Measurements from ENCODE around the gene GPR158.
"Not testable (repeated sequence)": the region's sequence is repeated elsewhere in the genome, so short reads cannot be mapped to it uniquely, and the experiment has no call there.

Gene GPR158, protein sequence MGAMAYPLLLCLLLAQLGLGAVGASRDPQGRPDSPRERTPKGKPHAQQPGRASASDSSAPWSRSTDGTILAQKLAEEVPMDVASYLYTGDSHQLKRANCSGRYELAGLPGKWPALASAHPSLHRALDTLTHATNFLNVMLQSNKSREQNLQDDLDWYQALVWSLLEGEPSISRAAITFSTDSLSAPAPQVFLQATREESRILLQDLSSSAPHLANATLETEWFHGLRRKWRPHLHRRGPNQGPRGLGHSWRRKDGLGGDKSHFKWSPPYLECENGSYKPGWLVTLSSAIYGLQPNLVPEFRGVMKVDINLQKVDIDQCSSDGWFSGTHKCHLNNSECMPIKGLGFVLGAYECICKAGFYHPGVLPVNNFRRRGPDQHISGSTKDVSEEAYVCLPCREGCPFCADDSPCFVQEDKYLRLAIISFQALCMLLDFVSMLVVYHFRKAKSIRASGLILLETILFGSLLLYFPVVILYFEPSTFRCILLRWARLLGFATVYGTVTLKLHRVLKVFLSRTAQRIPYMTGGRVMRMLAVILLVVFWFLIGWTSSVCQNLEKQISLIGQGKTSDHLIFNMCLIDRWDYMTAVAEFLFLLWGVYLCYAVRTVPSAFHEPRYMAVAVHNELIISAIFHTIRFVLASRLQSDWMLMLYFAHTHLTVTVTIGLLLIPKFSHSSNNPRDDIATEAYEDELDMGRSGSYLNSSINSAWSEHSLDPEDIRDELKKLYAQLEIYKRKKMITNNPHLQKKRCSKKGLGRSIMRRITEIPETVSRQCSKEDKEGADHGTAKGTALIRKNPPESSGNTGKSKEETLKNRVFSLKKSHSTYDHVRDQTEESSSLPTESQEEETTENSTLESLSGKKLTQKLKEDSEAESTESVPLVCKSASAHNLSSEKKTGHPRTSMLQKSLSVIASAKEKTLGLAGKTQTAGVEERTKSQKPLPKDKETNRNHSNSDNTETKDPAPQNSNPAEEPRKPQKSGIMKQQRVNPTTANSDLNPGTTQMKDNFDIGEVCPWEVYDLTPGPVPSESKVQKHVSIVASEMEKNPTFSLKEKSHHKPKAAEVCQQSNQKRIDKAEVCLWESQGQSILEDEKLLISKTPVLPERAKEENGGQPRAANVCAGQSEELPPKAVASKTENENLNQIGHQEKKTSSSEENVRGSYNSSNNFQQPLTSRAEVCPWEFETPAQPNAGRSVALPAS (N-terminal part only)

DNA sequence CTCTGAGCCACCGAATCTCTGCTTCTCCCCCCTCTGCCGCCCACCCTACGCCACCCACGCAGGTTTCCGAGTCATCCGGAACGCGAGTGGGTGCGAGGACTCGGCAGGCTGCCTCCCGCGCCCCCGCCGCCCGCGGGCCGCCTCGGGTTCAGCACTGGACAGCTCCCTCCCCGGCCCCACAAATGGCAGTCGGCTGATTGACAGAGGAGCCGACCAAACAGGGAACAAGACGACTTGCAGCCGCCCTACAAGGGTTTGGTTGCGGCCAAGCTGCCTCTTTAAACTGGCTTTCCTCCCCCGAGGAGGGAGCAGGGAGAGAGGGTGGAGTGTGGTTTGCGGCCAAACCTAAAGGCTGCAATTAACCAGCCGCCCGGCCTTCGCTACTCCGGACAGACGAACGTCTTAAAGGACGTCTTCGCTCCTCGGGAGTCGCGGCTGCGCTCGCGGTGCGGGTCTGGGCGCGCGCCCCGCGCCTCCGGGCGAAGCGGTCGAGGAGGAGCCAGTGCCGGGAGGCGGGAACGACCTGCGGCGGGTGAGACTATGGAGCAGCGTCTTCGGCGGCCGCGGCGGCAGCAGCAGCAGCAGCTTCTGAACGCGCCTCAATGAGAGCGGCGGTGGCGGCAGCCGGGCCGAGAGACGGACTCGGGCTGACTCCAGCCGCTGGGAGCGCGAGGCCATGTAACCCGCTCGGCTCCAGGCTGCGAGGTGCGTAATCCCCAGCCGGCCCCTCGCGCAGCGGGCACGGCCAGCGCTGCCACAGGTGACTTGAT is at the start of gene GPR158:
Gene GPR158 (plus strand): TSS at position 541 of the 770 bp plus-strand sequence. CDS start 420 bp downstream, outside the sequence.
- peak; percentile 95 for DNase-seq

GRCh38 chr10:25125201-25125611 is 49.6 kb upstream of the GPR158 start:
- no peak for DNase-seq

DNA sequence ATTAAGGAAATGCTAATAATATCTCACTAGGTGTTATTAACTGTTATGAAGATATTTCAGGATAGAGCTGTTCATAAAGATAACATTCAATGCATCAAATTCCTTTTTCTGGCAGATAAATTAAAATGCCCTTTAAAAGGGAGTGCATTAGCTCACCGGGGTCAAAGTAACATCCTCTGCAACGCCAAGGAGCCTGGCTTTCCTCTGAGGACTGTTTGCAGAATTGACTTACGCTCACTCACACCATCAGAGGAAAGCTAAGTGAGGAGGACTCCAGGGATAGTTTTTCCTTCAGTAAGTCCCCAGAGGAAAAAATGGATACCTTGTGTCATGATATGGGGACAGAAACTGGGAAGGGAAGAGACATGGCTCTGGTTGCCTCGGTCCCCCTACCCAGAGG is 45.2 kb upstream of the GPR158 start:
- no peak for DNase-seq

DNA sequence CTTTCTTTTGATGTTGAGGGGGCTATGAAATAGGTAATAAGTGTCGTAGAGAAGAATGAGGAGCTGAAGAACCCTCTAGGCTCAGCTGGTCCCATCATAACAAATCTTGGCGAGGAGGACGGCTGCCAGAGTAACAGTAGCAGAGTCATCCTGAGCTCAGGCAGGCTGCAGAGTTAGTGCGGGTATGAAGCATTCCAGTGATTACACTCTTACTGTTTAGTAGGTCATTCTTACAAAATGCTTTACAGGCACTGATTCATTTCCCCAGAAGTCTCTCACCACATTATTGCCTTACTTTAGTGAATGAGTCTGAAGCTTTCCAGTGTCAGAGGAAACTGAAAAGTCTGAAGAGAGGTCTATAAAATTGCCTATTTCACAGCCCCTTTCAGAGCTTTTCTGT is 43.9 kb upstream of the GPR158 start:
- DNase-seq = peak; percentile 14

DNA sequence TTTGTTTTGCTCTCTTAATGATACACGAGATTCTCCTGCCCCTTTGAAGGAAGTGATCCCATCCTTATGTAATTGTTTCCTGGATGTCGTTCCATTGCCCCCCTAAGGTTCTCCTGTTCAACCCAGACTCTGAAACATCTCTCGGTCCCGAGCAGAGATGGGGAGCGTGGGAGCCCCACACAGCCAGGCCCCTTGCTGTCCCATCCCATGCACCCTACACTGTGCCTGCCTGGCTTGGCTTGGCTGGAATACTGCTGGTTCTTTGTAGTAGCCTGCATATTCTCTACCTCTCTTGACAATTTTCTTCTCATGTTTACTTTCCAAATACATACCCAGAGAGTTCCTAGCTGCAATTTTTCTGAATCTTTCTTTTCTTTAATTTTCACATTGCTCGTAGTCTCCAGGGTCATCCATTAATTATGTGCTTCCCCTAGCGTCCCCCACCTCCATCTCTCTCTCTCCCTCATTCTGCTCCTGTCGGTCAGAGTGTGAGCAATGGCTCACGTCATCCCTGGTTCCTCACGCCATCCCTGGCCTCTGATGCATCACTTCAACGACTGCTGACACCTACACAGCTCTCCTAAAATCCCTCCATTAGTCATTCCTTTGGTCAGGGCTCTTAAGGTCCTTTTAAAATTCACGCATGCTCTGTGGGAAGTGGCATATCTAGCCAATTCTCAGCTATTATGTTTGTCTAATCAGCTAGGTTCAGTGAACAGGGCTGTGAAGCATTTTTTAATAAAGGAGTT is 32.5 kb upstream of the GPR158 start:
- DNase-seq = no peak

- DNase-seq = no peak
These were observed 17.2 kb upstream of the GPR158 start for GRCh38 chr10:25157650-25158049.

DNA sequence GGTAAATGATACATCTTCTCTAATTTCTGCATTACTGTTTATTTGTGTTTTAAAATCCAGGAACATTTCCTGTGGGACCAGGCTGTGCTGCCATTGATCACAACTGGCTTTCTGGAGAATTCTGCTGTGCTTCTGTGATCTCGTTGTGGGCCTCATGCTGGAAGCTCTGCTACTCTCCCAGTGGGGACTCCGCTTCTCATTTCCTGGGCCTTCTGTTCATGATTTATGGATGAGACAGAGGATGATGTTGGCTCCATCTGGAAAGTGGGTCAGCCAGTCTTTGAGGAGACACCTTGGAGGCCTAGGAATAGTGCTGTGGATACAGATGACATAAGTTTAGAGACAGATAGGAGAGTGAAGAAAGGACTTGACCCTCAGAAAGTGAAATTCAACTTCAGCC is 15.2 kb upstream of the GPR158 start:
- DNase-seq = no peak

DNA sequence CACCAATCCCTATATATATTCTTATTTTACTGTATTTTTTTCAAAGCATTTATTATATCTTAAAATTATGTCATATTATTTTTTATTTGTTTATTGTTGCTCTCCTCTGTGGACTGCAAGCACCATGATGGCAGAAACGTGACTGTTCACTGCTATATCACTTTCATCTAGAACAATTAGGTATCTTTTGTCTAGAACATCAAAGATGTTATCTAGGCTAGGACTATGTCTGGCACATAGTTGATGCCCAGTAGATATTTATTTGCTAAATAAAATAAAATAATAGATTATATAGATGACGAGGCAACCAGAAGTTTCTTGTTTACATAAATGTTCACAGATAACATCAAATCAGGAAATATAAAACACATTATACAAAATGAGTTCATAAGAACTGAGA is 12.4 kb upstream of the GPR158 start:
- no peak for DNase-seq

DNA sequence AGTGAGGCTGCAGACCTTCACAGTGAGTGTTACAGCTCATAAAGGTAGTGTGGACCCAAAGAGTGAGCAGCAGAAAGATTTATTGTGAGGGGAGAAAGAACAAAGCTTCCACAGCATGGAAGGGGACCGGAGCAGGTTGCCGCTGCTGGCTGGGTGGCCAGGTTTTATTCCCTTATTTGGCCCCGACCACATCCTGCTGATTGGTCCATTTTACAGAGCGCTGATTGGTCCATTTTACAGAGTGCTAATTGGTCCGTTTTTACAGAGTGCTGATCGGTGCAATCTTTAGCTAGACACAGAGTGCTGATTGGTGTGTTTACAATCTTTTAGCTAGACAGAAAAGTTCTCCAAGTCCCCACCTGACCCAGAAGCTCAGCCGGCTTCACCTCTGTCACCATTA is 11.3 kb upstream of the GPR158 start:
- DNase-seq = not testable (repeated sequence)

GRCh38 chr10:25169740-25170139 is 5.1 kb upstream of the GPR158 start:
- no peak for DNase-seq

DNA sequence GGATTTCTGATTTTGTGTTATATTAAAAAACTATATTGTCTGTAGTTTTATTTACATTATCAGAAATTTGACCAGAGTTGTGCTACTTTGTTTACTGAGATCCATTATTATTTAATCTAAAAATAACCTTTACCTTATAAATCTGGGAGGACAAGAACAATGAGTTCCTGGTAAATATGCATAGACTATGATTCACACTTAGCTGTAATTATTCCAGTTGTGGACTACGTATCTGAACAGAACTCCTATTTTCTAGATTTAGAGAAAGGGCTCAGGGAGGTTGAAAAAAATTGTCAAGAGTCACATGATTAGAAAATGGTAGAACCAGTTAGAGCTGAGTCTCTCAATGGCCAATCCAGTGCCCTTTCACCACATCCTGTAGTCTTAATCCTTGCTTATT is 4.2 kb upstream of the GPR158 start:
- no peak for DNase-seq

- DNase-seq = no peak
These were observed 973 bp downstream of the GPR158 start for GRCh38 chr10:25175527-25176420.

- DNase-seq = no peak
These were observed 1.7 kb downstream of the GPR158 start for GRCh38 chr10:25176421-25176968.

GRCh38 chr10:25177093-25177753 is 2.4 kb downstream of the GPR158 start:
- DNase-seq = no peak

DNA sequence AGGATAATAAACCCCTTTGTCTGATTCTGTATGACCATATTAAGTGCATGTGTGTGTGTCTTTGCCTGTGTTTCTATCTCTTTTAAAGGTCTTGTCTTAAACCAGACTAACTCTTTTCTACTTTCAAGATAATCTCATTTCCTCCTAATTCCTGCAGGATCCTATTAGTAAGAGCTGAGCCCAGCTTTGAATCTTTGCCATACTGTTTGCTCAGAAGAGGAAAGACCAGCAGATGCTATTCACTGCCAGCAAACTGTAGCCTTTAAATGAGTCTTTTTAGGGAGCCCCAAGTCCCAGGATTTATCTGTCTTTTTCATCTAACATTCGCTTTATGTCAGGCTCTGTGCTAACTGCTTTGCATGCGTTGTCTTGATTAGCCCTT is 2.9 kb downstream of the GPR158 start:
- no peak for DNase-seq

DNA sequence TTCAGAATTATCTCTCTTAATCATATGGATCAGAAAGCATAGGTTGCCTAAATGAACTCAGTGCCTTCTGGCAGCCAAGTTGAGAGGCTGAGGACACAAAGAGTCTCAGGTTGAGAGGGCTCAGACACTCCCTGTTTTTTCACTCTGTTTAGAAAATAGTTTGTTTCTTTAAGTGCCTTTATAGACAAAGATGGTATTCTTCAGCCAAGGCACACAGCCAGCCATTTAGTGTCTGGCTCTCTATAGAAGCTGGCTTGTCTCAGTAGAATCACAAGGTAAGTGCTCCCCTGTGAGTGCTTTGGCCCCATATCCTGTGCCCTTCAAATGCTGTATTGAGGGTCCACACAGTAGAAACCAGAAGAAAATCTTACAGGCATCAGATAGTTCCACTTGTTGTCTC is 3.6 kb downstream of the GPR158 start:
- no peak for DNase-seq

GRCh38 chr10:25180801-25181200 is 6.0 kb downstream of the GPR158 start:
- DNase-seq = no peak

DNA sequence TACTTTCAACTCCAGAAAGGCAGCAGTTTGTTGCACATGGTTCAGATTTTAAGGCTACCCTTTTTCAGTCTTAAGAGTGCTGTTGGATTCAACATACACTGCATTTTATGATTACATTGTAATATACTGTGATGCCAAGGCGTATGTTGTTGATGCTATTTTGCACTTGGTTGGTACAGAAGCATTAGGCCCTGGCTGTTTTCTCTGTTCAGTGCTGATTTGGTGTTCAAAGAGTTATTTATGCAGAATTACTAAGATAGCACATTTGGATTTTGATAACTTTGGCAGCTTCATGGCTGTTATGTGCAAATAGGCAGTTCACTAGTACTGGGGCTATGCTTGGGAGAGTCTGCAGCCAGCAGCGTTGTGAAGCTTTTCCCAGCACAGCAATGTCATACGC is 7.8 kb downstream of the GPR158 start:
- no peak for DNase-seq

DNA sequence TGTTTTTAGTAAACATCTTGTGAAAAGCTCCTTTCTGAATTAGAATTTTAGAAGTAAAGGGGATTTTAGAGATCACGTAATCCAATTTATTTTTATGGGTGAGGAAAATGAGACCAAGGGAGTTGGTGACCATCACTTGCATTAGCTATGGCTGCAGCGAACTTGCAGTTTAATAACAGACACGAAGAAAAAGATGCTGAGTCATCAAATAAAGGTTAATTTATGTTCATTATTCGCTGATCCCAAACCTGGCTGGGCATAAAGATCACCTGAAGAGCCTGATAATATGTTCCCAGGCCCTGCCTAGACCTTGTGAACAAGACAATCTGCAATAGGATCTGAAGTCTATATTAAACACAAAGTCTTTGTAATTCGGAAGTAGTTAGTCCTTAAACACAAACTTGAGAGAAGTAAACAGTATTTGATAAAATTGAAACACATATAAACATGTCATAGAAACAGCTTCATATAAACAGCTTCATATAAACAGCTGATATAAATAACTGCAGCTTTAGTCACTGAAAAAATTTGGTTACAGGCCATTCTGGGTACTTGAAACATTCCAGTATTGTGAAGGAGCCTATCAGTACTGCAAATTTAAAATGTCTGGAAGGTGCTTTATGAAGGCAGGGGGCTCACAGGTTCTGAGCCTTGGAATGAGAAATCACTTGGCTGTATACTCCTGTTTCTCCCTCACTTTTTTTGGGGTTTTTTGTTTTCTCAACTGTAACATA is 16.5 kb downstream of the GPR158 start:
- no peak for DNase-seq

Measured in fibroblast of skin of right quadriceps (primary cell).